ENCODE results near the gene KAZN. TPM values are rescaled to one million over a fixed set of nuclear protein-coding genes. Genes with fewer than 3 reads are reported as not detected.

The KAZN gene
- total RNA-seq, 1 experiment from 2014 or later = 0.38 TPM

GRCh38 chr1:14881775-14882672, 283.5 kb downstream of the KAZN start:
- DNase-seq (ENCODE audit: low spot score) = no peak

GRCh38 chr1:14884614-14885175, 286.2 kb downstream of the KAZN start:
- no peak for DNase-seq (ENCODE audit: low spot score)

GRCh38 chr1:14887044-14887566, 288.6 kb downstream of the KAZN start:
- DNase-seq (ENCODE audit: low spot score) = no peak

- no peak for DNase-seq (ENCODE audit: low spot score)
These were observed 289.4 kb downstream of the KAZN start for GRCh38 chr1:14887764-14888350.

- no peak for DNase-seq (ENCODE audit: low spot score)
These were observed 289.9 kb downstream of the KAZN start for GRCh38 chr1:14888374-14888773.

- DNase-seq (ENCODE audit: low spot score) = no peak
These were observed 291.4 kb downstream of the KAZN start for GRCh38 chr1:14889825-14890440.

- DNase-seq (ENCODE audit: low spot score) = no peak
These were observed 293.5 kb downstream of the KAZN start for GRCh38 chr1:14891991-14892390.

GRCh38 chr1:14894811-14895560, 296.5 kb downstream of the KAZN start:
- no peak for DNase-seq (ENCODE audit: low spot score)

- no peak for DNase-seq (ENCODE audit: low spot score)
These were observed 297.2 kb downstream of the KAZN start for GRCh38 chr1:14895727-14896126.

- no peak for DNase-seq (ENCODE audit: low spot score)
These were observed 298.0 kb downstream of the KAZN start for GRCh38 chr1:14896381-14897079.

GRCh38 chr1:14897080-14897449, 298.6 kb downstream of the KAZN start:
- no peak for DNase-seq (ENCODE audit: low spot score)

GRCh38 chr1:14897547-14897946, 299.1 kb downstream of the KAZN start:
- DNase-seq (ENCODE audit: low spot score) = no peak

GRCh38 chr1:14897997-14898645, 299.6 kb downstream of the KAZN start:
- DNase-seq (ENCODE audit: low spot score) = no peak

- DNase-seq (ENCODE audit: low spot score) = no peak
These were observed 301.2 kb downstream of the KAZN start for GRCh38 chr1:14899686-14900085.

- no peak for DNase-seq (ENCODE audit: low spot score)
These were observed 303.0 kb downstream of the KAZN start for GRCh38 chr1:14901371-14901954.

GRCh38 chr1:14903922-14904321, 305.4 kb downstream of the KAZN start:
- no peak for DNase-seq (ENCODE audit: low spot score)

- DNase-seq (ENCODE audit: low spot score) = no peak
These were observed 308.2 kb downstream of the KAZN start for GRCh38 chr1:14906665-14907064.

GRCh38 chr1:14907416-14907815, 308.9 kb downstream of the KAZN start:
- no peak for DNase-seq (ENCODE audit: low spot score)

GRCh38 chr1:14909273-14909672, 310.8 kb downstream of the KAZN start:
- DNase-seq (ENCODE audit: low spot score) = no peak

GRCh38 chr1:14909920-14910460, 311.5 kb downstream of the KAZN start:
- no peak for DNase-seq (ENCODE audit: low spot score)
